ENCODE data around the gene NDUFS4. TPM values are rescaled to one million over a fixed set of nuclear protein-coding genes. Genes with fewer than 3 reads are reported as not detected.

Gene NDUFS4
- total RNA-seq, 4 donors from 2014 or later: 30.4 to 99.7 (median 80.8) TPM

- no peak overlapping the region for H3K4me3 ChIP-seq
- H3K36me3 ChIP-seq: no peaks in the 10 kb centered on the region
- H3K27ac ChIP-seq: no peak overlapping the region
- peaks cover 0 to 14% (median 0%) of the 10 kb centered on the region in 4 donors for H3K4me1 ChIP-seq
- DNase-seq: no peak
- no peaks in the 10 kb centered on the region for H3K9me3 ChIP-seq
- intact Hi-C loops (cut with DNase I; ENCODE audit: low total_unique reads): no loop called here
- in situ Hi-C loops (cut with MboI; ENCODE audit: low pct_ligation_motif_present in 1 of 4, low pct_unique_long_range_greater_than_20kb in 1 of 4, low sequenced_read_pairs in 3 of 4): no loop called here
- 82 to 92% methylated on average over 1 of the region's 1 CpG for WGBS, 2 donors (ENCODE audit: low coverage in 1 of 2)
- TF ChIP-seq EP300 (IDR thresholded peaks at IDR 0.05; ENCODE audit: low read depth) (no peak), POLR2AphosphoS5 (IDR thresholded peaks at IDR 0.05) (no peak), CTCF (IDR thresholded peaks at IDR 0.05) (no peak), POLR2A (IDR thresholded peaks at IDR 0.05) (no peak)
- H3K27me3 ChIP-seq: no peaks in the 10 kb centered on the region
Observed at GRCh38 chr5:53590759-53591158, 30.3 kb downstream of the NDUFS4 start.

GRCh38 chr5:53594419-53594818 lies 34.0 kb downstream of the NDUFS4 start:
- Histone ChIP-seq H3K9me3 (no peaks in the 10 kb centered on the region), H3K27me3 (no peaks in the 10 kb centered on the region), H3K36me3 (no peaks in the 10 kb centered on the region), H3K4me3 (no peak overlapping the region), H3K27ac (no peak overlapping the region), H3K4me1 (peaks cover 0 to 14% (median 0%) of the 10 kb centered on the region in 4 donors)
- intact Hi-C loops (cut with DNase I; ENCODE audit: low total_unique reads) (no loop called here), in situ Hi-C loops (cut with MboI; ENCODE audit: low pct_ligation_motif_present in 1 of 4, low pct_unique_long_range_greater_than_20kb in 1 of 4, low sequenced_read_pairs in 3 of 4) (no loop called here)
- TF ChIP-seq CTCF (IDR thresholded peaks at IDR 0.05): no peak
- no peak for TF ChIP-seq EP300 (IDR thresholded peaks at IDR 0.05; ENCODE audit: low read depth)
- no peak for TF ChIP-seq POLR2AphosphoS5 (IDR thresholded peaks at IDR 0.05)
- TF ChIP-seq POLR2A (IDR thresholded peaks at IDR 0.05): no peak
- WGBS, 2 donors (ENCODE audit: low coverage in 1 of 2): 86 to 93% methylated on average over 1 of the region's 1 CpG
- no peak for DNase-seq

- no peaks in the 10 kb centered on the region for H3K36me3 ChIP-seq
- TF ChIP-seq POLR2AphosphoS5 (IDR thresholded peaks at IDR 0.05) (no peak), EP300 (IDR thresholded peaks at IDR 0.05; ENCODE audit: low read depth) (no peak), CTCF (IDR thresholded peaks at IDR 0.05) (no peak)
- H3K9me3 ChIP-seq: no peaks in the 10 kb centered on the region
- H3K4me1 ChIP-seq: peaks cover 0 to 10% (median 0%) of the 10 kb centered on the region in 4 donors
- intact Hi-C loops (cut with DNase I; ENCODE audit: low total_unique reads) (no loop called here), in situ Hi-C loops (cut with MboI; ENCODE audit: low pct_ligation_motif_present in 1 of 4, low pct_unique_long_range_greater_than_20kb in 1 of 4, low sequenced_read_pairs in 3 of 4) (no loop called here)
- H3K27ac ChIP-seq: no peak overlapping the region
- H3K27me3 ChIP-seq: no peaks in the 10 kb centered on the region
- 86 to 94% methylated on average over 2 to 4 of the region's 4 CpGs for WGBS, 2 donors (ENCODE audit: low coverage in 1 of 2)
- DNase-seq: no peak
- H3K4me3 ChIP-seq: no peak overlapping the region
Observed at GRCh38 chr5:53597894-53598293, 37.5 kb downstream of the NDUFS4 start.

GRCh38 chr5:53601570-53601969 lies 41.1 kb downstream of the NDUFS4 start:
- WGBS, 2 donors (ENCODE audit: low coverage in 1 of 2): 87 to 91% methylated on average over 5 of the region's 5 CpGs
- H3K4me1 ChIP-seq: peaks cover 0 to 12% (median 0%) of the 10 kb centered on the region in 4 donors
- no peak for DNase-seq
- H3K9me3 ChIP-seq: no peaks in the 10 kb centered on the region
- H3K27ac ChIP-seq: no peak overlapping the region
- no peak overlapping the region for H3K4me3 ChIP-seq
- H3K27me3 ChIP-seq: no peaks in the 10 kb centered on the region
- H3K36me3 ChIP-seq: peaks cover 0 to 5% (median 0%) of the 10 kb centered on the region in 4 donors
- in situ Hi-C loops (cut with MboI; ENCODE audit: low pct_ligation_motif_present in 1 of 4, low pct_unique_long_range_greater_than_20kb in 1 of 4, low sequenced_read_pairs in 3 of 4) (no loop called here), intact Hi-C loops (cut with DNase I; ENCODE audit: low total_unique reads) (no loop called here)
- TF ChIP-seq POLR2A (IDR thresholded peaks at IDR 0.05): no peak
- no peak for TF ChIP-seq POLR2AphosphoS5 (IDR thresholded peaks at IDR 0.05)
- no peak for TF ChIP-seq CTCF (IDR thresholded peaks at IDR 0.05)
- no peak for TF ChIP-seq EP300 (IDR thresholded peaks at IDR 0.05; ENCODE audit: low read depth)
